SU-DHL-6 (cell line): ENCODE results near the gene NCAM2.

Experiments used
- H2AFZ ChIP-seq: fragments of 200-600 bp; sonication (generic); 2 replicates; pipeline ENCODE4 v1.6.1; 2014; ENCODE audit warnings: low read depth, mild to moderate bottlenecking, moderate library complexity, mixed read lengths, antibody characterized with exemption, low read length; ENCODE audit not compliant: severe bottlenecking
- H3F3A ChIP-seq: fragments of 200-600 bp; shearing (Covaris generic); 2 replicates; pipeline ENCODE4 v1.6.0; 2016; ENCODE audit warnings: antibody characterized with exemption, mild to moderate bottlenecking; ENCODE audit not compliant: insufficient read depth
- H3K27ac ChIP-seq: fragments of 200-600 bp; sonication (generic); 2 replicates; pipeline ENCODE4 v1.5.1; 2016; ENCODE audit warnings: low read depth, mild to moderate bottlenecking, low read length, moderate library complexity, mixed read lengths
- H3K27me3 ChIP-seq: fragments of 200-600 bp; sonication (generic), shearing (Covaris generic); 2 replicates; pipeline ENCODE4 v1.6.0; 2014; ENCODE audit warnings: mild to moderate bottlenecking, low read length
- H3K36me3 ChIP-seq: fragments of 200-600 bp; sonication (generic); 2 replicates; pipeline ENCODE4 v1.6.1; 2014; ENCODE audit warnings: mild to moderate bottlenecking, low read length, mixed read lengths
- H3K4me2 ChIP-seq: fragments of 300-600, 200-600 bp; shearing (Covaris generic), sonication (generic); 2 replicates; pipeline ENCODE4 v1.6.0; 2014; ENCODE audit warnings: low read length, low read depth, mild to moderate bottlenecking; ENCODE audit not compliant: poor library complexity, severe bottlenecking
- H3K4me3 ChIP-seq: fragments of 200-600 bp; sonication (generic); 2 replicates; pipeline ENCODE4 v1.5.1; 2014; ENCODE audit warnings: antibody characterized with exemption, low read length, mild to moderate bottlenecking, mixed read lengths; ENCODE audit not compliant: insufficient read depth, poor library complexity, severe bottlenecking
- H3K79me2 ChIP-seq: fragments of 200-600 bp; sonication (generic); 2 replicates; pipeline ENCODE4 v1.6.1; 2014; ENCODE audit warnings: mild to moderate bottlenecking, low read length, moderate library complexity; ENCODE audit not compliant: insufficient read depth
- H3K9ac ChIP-seq: fragments of 200-600 bp; sonication (generic); 2 replicates; pipeline ENCODE4 v1.7.0; 2014; ENCODE audit warnings: mild to moderate bottlenecking, low read length
- H3K9me2 ChIP-seq: fragments of 200-600 bp; sonication (generic); replicated peaks from 2 replicates; pipeline ENCODE4 v1.6.1; 2014; ENCODE audit warnings: low read length; ENCODE audit not compliant: insufficient read depth
- H3K9me3 ChIP-seq: fragments of 200-600 bp; sonication (generic); 2 replicates; pipeline ENCODE4 v1.6.1; 2014; ENCODE audit warnings: low read length, mixed read lengths; ENCODE audit not compliant: insufficient read depth
- H4K20me1 ChIP-seq: fragments of 200-600 bp; sonication (generic); 2 replicates; pipeline ENCODE4 v1.6.1; 2014; ENCODE audit warnings: low read depth, mild to moderate bottlenecking, antibody characterized with exemption, low read length, moderate library complexity, mixed read lengths
- EZH2phosphoT487 ChIP-seq: fragments of 200-600 bp; sonication (generic), shearing (Covaris generic); conservative IDR thresholded peaks from 2 replicates; pipeline ENCODE4 v1.6.1; 2018; ENCODE audit warnings: mild to moderate bottlenecking, antibody characterized with exemption, low read length, moderate library complexity, mixed read lengths
- TF ChIP-seq, protein P1 (sequence below): fragments of 200-600 bp; sonication (generic); IDR thresholded peaks from one replicate; pipeline ENCODE4 v1.5.1; 2017; ENCODE audit warnings: antibody characterized with exemption, mild to moderate bottlenecking, low read length, moderate library complexity; ENCODE audit not compliant: insufficient read depth, poor library complexity, severe bottlenecking

Gene NCAM2

DNA sequence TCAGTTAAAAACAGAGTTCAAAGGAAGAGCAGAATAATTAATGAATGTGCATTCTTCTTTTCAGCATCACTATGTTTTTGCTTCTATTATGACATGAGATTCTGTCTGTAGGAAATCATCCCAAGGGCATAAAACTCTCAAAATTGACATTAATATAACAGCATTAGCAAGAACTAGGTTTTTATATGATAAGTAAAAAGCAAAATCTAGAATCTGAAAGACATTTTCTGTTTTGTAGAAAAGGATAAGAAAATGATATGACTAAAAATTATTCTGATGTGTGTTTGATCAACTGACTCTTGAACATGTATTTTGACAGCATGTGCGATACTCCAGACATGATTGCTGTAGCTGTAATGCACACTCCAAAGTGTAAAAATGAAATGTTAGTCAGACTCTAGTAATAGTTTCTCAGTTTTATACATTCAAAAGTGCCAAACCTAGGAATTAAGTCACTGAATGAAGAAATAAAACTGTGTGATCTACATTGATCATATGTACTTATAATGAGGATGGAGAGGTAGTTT, 197.3 kb downstream of the NCAM2 start:
- Histone ChIP-seq H3K9me2 (no peaks in the 10 kb centered on the region), H2AFZ (no peak overlapping the region), H3K9ac (no peak overlapping the region), H3K9me3 (no peaks in the 10 kb centered on the region), H4K20me1 (no peaks in the 10 kb centered on the region), H3F3A (no peaks in the 10 kb centered on the region), H3K4me3 (no peak overlapping the region), H3K36me3 (no peaks in the 10 kb centered on the region), H3K27ac (no peak overlapping the region), H3K79me2 (no peaks in the 10 kb centered on the region), H3K27me3 (no peaks in the 10 kb centered on the region), H3K4me2 (no peak overlapping the region)
- TF ChIP-seq, protein P1, sequence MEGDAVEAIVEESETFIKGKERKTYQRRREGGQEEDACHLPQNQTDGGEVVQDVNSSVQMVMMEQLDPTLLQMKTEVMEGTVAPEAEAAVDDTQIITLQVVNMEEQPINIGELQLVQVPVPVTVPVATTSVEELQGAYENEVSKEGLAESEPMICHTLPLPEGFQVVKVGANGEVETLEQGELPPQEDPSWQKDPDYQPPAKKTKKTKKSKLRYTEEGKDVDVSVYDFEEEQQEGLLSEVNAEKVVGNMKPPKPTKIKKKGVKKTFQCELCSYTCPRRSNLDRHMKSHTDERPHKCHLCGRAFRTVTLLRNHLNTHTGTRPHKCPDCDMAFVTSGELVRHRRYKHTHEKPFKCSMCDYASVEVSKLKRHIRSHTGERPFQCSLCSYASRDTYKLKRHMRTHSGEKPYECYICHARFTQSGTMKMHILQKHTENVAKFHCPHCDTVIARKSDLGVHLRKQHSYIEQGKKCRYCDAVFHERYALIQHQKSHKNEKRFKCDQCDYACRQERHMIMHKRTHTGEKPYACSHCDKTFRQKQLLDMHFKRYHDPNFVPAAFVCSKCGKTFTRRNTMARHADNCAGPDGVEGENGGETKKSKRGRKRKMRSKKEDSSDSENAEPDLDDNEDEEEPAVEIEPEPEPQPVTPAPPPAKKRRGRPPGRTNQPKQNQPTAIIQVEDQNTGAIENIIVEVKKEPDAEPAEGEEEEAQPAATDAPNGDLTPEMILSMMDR, result no peak
- no peak for TF ChIP-seq EZH2phosphoT487

GRCh38 chr21:21196087-21196486, 197.9 kb downstream of the NCAM2 start:
- H3K9ac ChIP-seq, result no peak overlapping the region
- H3K27ac ChIP-seq, result no peak overlapping the region
- H3K9me3 ChIP-seq, result no peaks in the 10 kb centered on the region
- H3K4me3 ChIP-seq, result no peak overlapping the region
- no peaks in the 10 kb centered on the region for H3K36me3 ChIP-seq
- H4K20me1 ChIP-seq, result no peaks in the 10 kb centered on the region
- no peaks in the 10 kb centered on the region for H3F3A ChIP-seq
- no peaks in the 10 kb centered on the region for H3K27me3 ChIP-seq
- H3K9me2 ChIP-seq, result no peaks in the 10 kb centered on the region
- TF ChIP-seq, protein P1, result no peak
- TF ChIP-seq EZH2phosphoT487, result no peak
- no peaks in the 10 kb centered on the region for H3K79me2 ChIP-seq
- H3K4me2 ChIP-seq, result no peak overlapping the region
- peak overlapping the region; percentile 43 for H2AFZ ChIP-seq

GRCh38 chr21:21196848-21197247, 198.6 kb downstream of the NCAM2 start:
- Histone ChIP-seq H3K4me3 (no peak overlapping the region), H3K9me3 (no peaks in the 10 kb centered on the region), H3K9ac (no peak overlapping the region), H3K4me2 (no peak overlapping the region), H4K20me1 (no peaks in the 10 kb centered on the region), H3K36me3 (no peaks in the 10 kb centered on the region), H3K27ac (no peak overlapping the region), H3K9me2 (no peaks in the 10 kb centered on the region), H2AFZ (peak overlapping the region; percentile 43), H3K27me3 (no peaks in the 10 kb centered on the region), H3F3A (no peaks in the 10 kb centered on the region), H3K79me2 (no peaks in the 10 kb centered on the region)
- TF ChIP-seq EZH2phosphoT487, result no peak
- TF ChIP-seq, protein P1, result no peak
